AG08395 (cell line): ENCODE data around the gene NRIP1.

Source experiments
- DNase-seq: peaks from one replicate; pipeline ENCODE4 v3.0.0; 2012; ENCODE audit warnings: mixed read lengths, low spot score

The NRIP1 gene

DNA sequence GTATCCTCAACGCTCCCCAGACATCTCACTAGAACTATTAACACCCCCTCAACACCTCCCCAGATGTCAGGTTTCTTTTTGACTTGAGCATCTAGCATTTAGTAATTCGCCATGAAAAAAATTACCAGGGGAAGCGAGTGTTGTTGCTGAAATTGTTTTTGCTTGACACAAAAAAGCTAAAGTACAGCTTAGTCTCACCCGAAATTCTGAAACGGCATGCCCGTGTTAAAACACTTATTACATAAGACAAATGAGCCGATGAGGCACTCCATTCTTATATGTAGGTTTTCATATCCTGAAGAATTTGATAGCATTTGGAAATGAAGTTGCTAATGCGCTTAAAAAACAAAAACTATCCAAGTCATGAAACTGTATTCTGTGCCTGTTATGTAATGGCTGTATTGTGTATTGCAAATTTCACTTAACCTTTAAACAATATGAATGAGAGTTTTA is 1.3 kb upstream of the NRIP1 start:
- DNase-seq: no peak

DNA sequence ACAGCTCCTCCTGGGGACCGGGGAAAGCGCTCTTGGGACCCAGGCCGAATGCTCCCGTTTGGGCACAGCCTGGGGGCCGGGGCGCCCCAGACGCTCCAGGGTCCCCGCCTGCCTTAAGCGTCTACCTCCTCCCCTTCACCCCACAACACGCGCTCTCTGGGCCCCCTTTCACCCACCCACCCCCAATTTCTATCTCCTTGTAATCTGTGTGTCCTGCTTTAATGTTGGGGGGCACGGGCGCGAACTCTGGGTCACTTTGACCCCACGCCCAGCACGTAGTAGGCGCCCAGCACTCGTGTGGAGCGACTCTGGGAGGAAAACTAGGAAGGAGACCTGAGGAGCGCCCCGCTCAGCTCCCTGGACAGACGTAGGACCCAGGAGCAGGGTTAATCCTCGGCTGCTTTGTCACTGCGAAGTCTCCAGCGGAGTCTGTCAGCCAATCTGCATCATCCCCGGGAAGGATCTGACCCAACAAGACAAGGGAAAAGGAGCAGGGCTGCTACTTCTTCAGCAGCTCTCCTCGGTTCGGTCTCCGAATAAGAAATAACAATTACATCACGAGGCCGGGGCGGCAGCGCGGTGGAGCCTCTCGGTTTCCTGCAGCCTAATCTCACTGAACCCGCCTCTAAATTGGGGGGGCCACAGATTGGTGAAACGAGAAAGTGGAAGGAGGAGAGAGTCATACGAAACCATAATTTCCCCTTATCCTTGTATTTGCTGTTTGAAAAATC is 757 bp upstream of the NRIP1 start:
- peak; percentile 75 for DNase-seq

DNA sequence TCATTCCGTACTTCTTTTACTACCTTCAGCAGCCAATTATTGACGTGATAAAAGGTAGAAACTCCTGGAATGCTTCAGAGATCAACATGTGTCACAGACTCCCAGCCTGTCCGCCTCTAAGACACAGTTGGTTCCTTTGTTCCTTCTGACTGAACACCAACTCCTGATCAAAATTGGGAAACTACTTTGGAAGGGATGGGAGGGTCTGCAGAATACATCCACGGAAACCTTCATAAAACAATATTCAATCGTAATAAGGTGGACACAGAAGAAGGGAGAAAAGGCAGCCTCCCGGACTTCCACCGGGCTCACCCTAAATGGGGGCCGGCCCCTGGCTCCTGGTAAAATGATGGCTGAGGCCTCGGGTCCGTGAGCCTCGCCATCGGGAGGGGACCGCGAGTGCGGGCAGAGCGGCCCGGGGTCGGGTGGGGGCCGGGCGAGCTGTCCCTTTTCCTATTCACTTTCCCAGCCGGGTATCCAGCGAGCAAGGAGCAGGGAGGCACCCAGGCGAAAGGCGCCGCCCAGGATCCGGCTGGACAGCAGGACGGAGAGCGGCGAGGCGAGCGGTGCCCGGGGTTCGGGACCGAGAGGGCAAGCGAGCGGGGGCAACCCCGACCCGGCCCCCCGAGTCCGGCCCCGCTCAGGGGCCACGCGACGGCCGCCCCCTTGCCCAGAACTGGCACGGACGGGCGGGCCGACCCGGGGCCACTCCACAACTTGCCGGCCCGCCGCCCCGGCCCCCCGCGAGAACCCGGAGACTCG is 805 bp downstream of the NRIP1 start:
- DNase-seq: peak; percentile 60

DNA sequence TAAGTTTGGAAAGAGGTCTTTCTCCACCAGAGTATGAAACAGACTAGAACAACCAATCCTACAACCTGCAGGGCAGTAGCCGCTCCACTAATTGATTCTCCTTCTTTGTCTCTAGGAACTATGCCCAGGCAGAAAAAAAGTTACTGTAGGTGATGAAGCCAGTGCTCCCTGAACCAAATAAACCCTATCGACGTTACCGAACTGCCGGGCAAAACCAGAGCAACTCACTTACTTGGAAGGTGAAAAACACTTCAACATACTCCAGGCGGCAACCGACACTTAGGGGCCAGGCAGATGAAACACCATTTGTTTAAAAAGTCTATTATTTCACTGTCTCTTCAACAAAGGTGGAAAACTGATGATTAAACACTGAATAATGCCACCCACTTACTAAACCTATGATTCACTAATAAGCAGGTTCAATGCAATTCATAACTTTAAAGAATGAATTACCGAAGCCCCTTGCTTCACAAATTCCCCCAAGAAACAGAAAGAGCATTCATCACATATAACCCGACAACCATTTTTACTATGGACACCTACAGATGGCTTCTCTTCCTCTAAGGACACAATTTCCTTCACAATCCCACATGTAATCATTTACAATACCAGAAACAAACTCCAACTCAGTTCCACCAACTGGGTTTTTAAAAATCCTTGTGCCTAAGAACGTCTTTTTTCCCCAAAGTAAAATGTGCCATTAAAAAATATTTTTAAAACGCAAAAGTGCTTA is 1.6 kb downstream of the NRIP1 start:
- no peak for DNase-seq

DNA sequence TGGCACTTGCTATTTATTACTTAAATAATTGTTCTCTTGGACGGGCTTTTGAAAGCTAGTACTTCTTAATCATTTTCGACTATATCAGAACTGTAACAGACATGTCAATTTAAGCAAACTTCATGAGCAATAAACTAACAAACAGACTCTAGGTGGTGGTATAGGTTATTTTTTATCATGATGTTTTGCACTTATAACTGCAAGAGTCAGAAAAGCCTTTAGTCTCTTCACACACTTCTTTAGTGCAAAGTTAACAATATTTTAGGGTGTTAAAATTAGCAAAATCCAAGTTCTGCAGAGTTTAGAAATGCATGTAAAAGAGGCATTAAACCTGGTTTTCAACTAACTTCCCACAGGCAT is 2.2 kb downstream of the NRIP1 start:
- no peak for DNase-seq

DNA sequence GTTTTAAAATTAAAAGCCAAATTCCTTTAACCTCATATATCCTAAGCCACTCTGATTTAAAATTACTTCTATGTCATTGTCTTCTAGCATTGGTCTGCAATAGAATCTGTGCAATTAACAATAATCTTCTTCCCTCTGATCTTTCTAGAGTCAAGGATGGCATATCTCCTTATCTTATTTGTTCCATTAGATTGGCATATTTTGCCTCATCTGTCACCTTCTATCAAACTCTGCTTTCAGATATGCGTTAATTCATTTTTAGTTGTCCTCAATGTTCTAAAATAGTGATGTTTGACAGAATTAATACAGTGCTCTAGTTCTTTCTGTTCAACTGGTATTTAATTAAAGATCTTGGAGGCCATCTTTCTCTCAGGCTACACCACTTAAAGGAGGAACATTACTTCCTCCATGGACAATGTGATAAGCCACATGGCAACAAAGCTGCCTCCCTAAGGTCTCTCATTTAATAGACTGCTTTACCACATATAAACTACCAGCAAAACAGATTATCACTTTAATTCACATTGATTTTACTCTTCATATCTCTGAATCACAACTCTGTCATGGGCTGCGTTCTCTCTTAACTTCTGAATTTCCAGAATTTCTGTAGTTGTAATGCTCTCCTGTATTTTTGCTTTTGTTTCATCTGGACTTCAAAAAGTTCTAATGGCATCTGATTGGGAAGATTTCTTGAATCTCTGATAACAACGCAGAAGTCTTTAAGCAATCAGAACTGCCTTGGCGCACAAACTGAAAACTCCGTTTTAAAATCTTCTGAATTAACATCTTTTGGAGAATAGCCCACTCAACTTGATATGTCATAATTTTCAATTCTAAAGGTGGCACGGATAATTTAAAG is 2.8 kb downstream of the NRIP1 start:
- DNase-seq: no peak

DNA sequence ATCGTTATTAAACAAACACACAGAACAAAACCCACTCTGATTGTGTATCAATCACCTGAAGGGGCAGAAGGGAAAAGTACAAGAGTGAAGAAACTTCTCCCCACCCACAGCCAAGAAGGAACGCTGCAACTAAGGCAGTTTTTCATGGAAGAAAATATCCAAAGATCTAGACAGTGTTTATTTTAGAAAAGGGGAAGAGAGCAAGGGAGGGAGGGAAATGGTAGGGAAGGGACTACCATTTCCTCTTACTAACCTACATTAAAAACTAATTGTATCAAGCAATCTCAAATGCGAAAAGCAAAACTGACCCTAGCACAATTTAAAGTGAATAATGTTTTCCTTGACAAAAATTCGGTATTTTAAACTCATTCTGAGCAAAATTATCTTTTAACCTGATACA is 3.5 kb downstream of the NRIP1 start:
- no peak for DNase-seq

DNA sequence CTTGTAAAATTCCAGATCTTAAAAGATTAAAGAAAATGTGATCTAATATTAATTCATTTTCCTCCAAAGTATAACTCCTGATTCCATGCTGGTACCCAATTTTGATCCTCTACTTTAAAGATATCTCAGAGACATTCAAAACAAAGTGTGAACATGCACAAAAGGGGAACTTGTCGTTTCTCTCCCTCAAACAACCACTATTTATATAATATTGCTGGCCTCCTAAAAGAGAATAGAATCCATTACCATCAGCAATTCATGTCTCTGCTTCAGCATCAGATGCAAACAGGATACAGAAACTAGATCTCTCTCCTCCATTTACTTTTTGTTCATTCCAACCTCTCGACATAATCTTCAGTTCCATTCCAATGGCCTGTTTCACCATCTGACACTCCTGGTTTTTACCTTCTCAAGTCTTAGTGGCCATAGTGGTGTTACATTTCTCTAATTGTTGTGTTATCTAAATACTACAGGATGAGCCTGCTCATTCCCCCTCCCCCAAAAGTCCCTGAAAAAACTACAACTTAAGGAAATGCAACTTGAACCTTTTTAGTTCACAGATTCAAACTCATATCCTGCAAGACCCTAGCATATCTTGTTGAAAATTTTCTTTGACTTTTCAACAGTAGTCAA is 4.1 kb downstream of the NRIP1 start:
- DNase-seq: peak; percentile 4

DNA sequence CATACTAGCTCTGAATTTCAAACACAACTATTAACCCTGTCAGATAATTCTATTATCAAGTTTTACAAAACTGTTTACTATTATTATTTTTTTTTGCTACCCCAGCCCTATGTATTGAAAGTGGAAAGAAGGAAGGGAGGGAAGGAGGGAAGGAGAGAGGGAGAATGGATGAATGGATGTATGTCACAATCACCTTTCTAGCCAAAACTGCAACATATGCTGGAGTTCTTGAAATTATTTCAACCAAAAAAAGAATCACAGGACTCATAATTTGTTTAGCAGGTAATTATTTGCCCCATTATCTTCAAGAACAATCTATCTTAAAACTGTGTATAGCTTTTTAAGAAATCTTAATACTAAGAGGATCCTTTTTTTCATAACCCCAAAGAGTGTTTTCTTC is 5.4 kb downstream of the NRIP1 start:
- DNase-seq: no peak

DNA sequence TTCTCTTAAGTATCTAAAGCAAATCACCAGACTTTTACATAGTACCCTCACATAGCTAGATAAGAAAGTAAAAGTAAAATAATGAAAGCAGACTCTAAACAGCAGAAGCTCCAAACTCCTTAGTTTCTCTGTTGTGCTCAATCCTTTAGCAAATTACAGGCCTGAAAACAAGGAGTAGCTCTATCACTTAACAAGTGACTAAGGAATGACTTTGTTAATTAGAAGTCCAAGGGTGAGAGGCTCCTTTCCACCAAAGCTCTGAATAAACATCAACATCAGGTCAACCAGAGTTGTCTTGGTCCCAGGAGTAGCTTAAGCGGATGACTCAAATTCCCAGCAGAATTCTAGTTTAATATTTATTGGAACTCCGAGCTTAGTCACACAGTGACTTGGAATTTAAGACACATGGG is 5.9 kb downstream of the NRIP1 start:
- peak; percentile 51 for DNase-seq

DNA sequence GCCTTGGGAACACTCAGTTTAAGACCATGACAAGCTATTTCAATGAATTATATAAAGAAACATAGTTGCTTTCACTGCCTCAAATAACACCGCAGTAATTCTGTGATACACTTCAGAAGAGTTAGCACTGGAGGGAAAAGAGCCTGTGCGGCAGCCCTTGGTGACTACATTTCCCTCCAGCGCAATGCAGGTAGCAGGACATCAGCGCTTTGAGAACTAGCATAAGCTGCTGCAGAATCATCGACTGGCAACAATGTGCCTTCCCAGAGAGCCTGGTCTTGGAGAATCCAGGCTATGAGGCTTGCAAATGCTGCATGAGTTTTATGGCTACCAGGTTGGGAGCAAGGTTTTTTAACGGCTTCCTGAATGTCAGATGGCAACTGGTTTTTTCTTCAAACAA is 7.5 kb downstream of the NRIP1 start:
- DNase-seq: no peak

DNA sequence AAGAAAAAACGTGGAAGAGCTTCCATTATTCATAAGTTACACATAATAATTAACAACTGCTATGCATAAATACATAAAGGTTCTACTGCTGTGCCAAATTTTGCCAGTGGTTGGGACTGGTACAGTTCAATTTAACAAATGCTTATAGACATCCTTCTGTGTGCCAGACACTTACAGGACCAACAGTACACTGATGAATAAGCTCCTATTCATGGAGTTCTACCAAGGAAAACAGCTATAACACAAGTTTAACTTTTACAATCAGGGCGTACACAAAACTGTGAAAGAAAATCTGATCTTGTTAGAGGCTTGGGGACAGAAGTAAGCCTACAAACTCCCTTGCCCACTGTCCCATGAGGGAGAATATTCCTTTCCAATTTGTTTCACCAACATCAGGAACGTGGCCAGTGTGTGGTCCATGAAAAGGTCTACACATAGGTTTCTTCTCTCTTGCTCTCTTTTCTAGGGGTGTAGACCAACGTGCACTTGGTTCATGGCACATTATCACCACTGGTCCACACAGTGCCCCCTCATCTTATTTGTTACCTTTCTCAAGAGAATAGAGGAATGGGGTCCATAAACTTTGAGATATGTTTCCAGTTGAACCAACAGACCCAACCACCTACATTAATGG is 10.1 kb downstream of the NRIP1 start:
- no peak for DNase-seq

DNA sequence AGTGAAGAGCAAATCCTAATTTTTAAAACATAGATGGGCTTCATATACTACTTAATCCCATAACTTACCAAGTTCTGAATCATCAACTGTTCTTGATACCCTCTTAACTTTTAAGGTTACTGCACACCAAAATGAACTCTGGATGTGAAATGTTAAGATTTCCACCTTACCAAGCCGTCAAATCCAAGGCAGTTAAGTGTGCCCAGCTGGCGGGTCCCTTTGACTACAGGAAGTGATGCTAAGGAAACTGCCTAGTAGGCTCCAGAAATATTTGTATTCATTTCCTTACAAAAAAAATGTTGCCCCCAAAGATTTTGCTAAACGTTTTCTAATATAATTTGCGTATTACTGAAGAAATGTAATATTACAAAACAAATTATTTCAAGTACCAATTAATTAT is 10.7 kb downstream of the NRIP1 start:
- no peak for DNase-seq

DNA sequence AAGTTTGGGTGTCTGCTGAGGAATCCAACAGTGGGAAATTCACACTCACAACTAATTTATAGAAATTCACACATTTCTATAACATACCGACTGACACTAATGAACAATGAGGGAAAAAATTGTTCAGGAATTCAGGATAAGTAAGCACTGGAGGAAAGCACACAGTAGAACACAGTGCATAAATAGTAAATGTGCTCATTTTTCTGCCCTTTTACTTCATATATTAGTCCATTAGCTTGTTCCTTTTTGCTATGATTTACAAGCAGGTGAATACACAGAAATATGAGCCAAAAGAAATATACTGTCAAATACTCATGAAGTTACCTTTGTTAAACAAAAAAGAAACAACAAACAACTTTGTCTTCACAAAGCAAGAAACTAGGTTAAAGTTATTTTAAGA is 11.3 kb downstream of the NRIP1 start:
- no peak for DNase-seq

DNA sequence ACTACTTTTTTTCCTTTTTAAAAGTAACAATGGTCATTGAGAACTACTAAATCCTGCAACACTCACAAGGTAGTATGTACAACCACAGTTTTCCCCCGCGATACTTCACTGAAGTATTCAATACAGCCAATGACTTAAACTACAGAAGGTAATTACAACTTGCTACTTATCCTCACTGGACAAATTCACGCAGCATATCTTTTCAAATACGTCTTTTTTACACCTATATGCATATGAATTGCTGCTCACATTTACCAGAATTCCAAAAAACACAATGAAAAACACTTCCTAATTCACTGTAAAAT is 12.4 kb downstream of the NRIP1 start:
- DNase-seq: no peak

DNA sequence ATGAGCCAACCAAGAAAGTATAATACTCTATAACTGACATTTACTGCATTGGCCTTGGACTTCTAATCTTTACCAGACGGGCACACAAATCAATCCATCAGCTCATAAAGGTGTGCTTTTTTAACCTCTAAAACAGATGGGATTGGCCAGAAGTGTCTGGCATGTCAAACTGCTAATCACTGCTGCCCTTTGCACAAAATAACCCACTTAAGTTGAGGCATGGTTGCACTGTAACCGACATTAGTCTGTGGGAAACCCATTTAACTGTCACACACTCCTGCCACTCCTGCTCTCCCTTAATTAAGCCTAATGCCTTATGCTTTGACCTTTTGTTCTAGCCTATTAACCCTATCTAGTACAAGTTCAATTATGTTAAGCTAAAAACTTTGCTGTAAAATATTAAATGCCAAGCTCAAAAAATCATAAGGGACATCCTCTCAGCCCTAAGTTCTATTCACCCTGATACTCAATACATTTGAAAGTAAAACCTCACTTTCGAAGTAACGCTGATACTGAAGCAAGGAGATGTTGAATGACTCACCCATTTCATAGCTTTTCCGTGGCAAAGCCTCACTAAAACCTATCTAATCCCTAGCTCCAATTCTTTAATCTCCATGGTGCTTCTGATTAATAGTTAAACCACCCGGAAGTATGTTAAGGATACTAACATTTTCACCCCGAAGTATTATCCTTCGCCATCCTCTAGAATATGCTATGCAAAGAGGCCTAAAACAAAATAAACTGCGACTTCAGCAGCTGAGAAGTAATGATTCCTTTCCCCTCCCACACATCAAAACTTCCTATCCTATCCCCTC is 12.9 kb downstream of the NRIP1 start:
- DNase-seq: no peak

DNA sequence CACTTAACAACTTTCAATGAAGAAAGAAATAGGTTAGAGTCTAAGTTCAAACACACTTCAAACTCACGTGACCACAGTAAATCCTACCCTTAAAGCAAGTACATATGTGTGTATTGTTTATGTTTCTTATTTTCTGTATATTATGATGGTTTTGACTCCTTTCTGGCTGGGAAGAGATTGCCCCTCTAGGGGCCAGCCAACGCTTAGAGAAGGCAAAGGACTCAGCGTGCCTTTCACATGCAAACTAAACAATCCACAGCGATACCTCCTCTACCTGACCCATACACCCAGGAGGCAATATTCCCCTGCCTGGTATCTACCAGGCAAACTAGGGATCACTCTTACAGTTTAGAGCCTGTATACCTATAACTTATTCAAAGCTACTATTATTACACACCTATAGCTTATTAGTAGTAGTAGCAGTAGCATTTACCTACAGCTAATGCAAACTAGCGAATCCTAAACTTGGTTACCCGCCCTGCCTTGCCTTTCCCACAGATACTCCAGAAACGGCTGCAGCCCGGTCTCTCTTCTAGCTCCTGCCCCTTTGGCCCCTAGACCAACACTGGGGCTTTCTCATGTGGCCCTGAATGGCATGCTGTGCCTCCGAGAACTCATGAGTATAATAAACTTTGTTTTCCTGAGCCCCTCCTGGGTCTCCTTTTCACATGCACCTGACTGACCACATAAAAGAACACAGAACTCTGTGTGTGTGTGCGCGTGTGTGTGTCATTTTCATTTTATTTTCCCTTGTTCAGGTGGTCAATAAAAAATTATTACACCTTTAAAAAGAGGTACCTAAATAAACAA is 14.0 kb downstream of the NRIP1 start:
- DNase-seq: no peak

DNA sequence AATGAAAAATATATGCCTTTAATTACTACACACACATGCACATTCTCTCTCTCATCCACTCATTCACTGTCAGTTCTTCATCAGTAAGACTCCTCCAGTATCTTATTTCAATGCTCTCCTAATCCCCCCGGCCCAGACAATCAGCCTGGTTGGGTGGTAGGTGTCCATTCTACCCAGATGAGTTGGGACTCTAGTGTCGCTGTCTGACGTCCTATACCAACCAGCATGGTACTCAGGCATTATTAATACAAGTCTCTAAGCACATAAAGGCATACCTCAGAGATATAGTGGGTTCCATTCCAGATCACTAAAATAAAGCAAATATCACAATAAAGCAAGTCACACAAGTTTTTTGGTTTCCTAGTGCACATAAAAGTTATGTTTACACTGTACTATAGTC is 19.8 kb downstream of the NRIP1 start:
- no peak for DNase-seq

DNA sequence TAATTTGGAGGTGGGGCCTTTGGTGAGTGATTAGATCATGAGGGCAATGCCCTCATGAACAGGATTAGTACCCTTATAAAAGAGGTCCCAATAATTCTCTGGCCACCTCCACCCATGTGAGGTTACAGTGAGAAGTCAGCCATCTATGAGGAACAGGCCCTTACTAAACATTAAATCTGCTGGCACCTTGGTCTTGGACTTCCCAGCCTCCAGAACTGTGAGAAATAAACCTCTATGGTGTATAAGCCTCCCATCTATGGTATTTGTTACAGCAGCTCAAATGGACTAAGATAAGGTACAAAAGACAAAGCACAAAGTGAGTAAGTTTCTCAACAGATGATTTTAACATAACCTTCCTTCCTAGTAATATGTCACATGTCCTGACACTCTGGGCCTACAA is 22.3 kb downstream of the NRIP1 start:
- DNase-seq: no peak
